DMS114 treated with DMSO at 0.1 percent for 48 hours (cell line): ENCODE results near the gene IFITM5.
"Not testable (repeated sequence)": the region's sequence is repeated elsewhere in the genome, so short reads cannot be mapped to it uniquely, and the experiment has no call there.

Experiments used
- DNase-seq: peaks from one replicate; lab custom pipeline; 2025; ENCODE audit not compliant: unreplicated experiment; lab: John Stamatoyannopoulos, UW

The IFITM5 gene

GRCh38 chr11:312092-312816 lies 12.9 kb upstream of the IFITM5 start:
- DNase-seq: no peak

- not testable (repeated sequence) for DNase-seq
Observed at GRCh38 chr11:311013-311748, 11.9 kb upstream of the IFITM5 start.

GRCh38 chr11:309979-310572 lies 10.8 kb upstream of the IFITM5 start:
- DNase-seq: not testable (repeated sequence)

GRCh38 chr11:308740-309665 lies 9.7 kb upstream of the IFITM5 start:
- not testable (repeated sequence) for DNase-seq

GRCh38 chr11:307766-308708 lies 8.7 kb upstream of the IFITM5 start, which contains the start of gene IFITM2:
Gene IFITM2, plus strand, starts transcription at chr11:307816. Its CDS starts 377 bp downstream, at chr11:308193.
- DNase-seq: not testable (repeated sequence)

GRCh38 chr11:306645-307371 lies 7.5 kb upstream of the IFITM5 start:
- no peak for DNase-seq

GRCh38 chr11:305844-306211 lies 6.5 kb upstream of the IFITM5 start:
- DNase-seq: no peak

GRCh38 chr11:304915-305843 lies 5.9 kb upstream of the IFITM5 start:
- no peak for DNase-seq

GRCh38 chr11:304061-304506 lies 4.8 kb upstream of the IFITM5 start:
- DNase-seq: no peak

GRCh38 chr11:303363-303762 lies 4.0 kb upstream of the IFITM5 start:
- DNase-seq: no peak

- DNase-seq: no peak
Observed at GRCh38 chr11:299951-300735, 817 bp upstream of the IFITM5 start.

GRCh38 chr11:298406-299065 lies 790 bp downstream of the IFITM5 start:
- DNase-seq: no peak

- DNase-seq: no peak
Observed at GRCh38 chr11:297586-298405, 1.5 kb downstream of the IFITM5 start.

- no peak for DNase-seq
Observed at GRCh38 chr11:297051-297585, 2.2 kb downstream of the IFITM5 start.

GRCh38 chr11:296171-297050 lies 2.9 kb downstream of the IFITM5 start:
- DNase-seq: no peak
